ENCODE data around the gene LIX1. TPM values are rescaled to one million over a fixed set of nuclear protein-coding genes. Genes with fewer than 3 reads are reported as not detected.
A peak's percentile ranks its signal among the peaks of the same experiment; 100 is the strongest.

Gene LIX1
- total RNA-seq, 1 donor from 2014 or later: not detected

DNA sequence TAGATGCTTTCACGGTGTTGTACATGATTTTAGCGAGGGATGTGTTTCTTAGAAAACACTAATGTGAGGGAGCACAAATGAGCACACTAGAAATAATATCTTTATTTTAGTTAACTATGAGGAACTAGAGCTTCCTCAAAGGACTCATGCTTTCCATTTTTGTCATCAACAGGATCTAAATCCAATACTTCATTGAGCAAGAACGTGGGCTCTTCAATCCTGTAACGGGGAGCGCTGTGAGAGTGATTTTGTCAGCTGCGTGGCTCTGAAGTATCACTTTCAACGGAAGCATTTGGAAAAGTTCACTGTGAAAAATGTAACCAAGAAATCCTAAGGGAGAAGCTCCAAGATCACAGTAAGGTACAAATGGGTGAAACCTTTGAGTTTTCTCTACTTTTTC, 93.2 kb downstream of the LIX1 start:
- TF ChIP-seq CTCF (IDR thresholded peaks at IDR 0.05; ENCODE audit: insufficient read depth, low read length, poor library complexity, severe bottlenecking): no peak
- no peak for DNase-seq (ENCODE audit: low read depth)
- H3K36me3 ChIP-seq (ENCODE audit: control insufficient read depth, insufficient read depth, low read length): no peaks in the 10 kb centered on the region
- H3K27me3 ChIP-seq (ENCODE audit: control insufficient read depth, insufficient read depth, low read length): no peaks in the 10 kb centered on the region
- H3K4me3 ChIP-seq (ENCODE audit: low read depth, low read length): no peak overlapping the region

- TF ChIP-seq CTCF (IDR thresholded peaks at IDR 0.05; ENCODE audit: insufficient read depth, low read length, poor library complexity, severe bottlenecking): no peak
- Histone ChIP-seq H3K4me3 (ENCODE audit: low read depth, low read length) (no peak overlapping the region), H3K27me3 (ENCODE audit: control insufficient read depth, insufficient read depth, low read length) (no peaks in the 10 kb centered on the region), H3K36me3 (ENCODE audit: control insufficient read depth, insufficient read depth, low read length) (no peaks in the 10 kb centered on the region)
- no peak for DNase-seq (ENCODE audit: low read depth)
These were observed 95.3 kb downstream of the LIX1 start for GRCh38 chr5:97047076-97047475.

- no peaks in the 10 kb centered on the region for H3K27me3 ChIP-seq (ENCODE audit: control insufficient read depth, insufficient read depth, low read length)
- TF ChIP-seq CTCF (IDR thresholded peaks at IDR 0.05; ENCODE audit: insufficient read depth, low read length, poor library complexity, severe bottlenecking): no peak
- no peaks in the 10 kb centered on the region for H3K36me3 ChIP-seq (ENCODE audit: control insufficient read depth, insufficient read depth, low read length)
- H3K4me3 ChIP-seq (ENCODE audit: low read depth, low read length): no peak overlapping the region
- peak; percentile 31 for DNase-seq (ENCODE audit: low read depth)
These were observed 96.0 kb downstream of the LIX1 start for GRCh38 chr5:97046270-97046982.

- Histone ChIP-seq H3K4me3 (ENCODE audit: low read depth, low read length) (no peak overlapping the region), H3K36me3 (ENCODE audit: control insufficient read depth, insufficient read depth, low read length) (no peaks in the 10 kb centered on the region), H3K27me3 (ENCODE audit: control insufficient read depth, insufficient read depth, low read length) (no peaks in the 10 kb centered on the region)
- DNase-seq (ENCODE audit: low read depth): no peak
- peak; percentile 66 for TF ChIP-seq CTCF (IDR thresholded peaks at IDR 0.05; ENCODE audit: insufficient read depth, low read length, poor library complexity, severe bottlenecking)
These were observed 98.4 kb downstream of the LIX1 start for GRCh38 chr5:97044052-97044451.

- no peaks in the 10 kb centered on the region for H3K36me3 ChIP-seq (ENCODE audit: control insufficient read depth, insufficient read depth, low read length)
- H3K4me3 ChIP-seq (ENCODE audit: low read depth, low read length): no peak overlapping the region
- TF ChIP-seq CTCF (IDR thresholded peaks at IDR 0.05; ENCODE audit: insufficient read depth, low read length, poor library complexity, severe bottlenecking): no peak
- no peak for DNase-seq (ENCODE audit: low read depth)
- H3K27me3 ChIP-seq (ENCODE audit: control insufficient read depth, insufficient read depth, low read length): no peaks in the 10 kb centered on the region
These were observed 98.9 kb downstream of the LIX1 start for GRCh38 chr5:97043511-97043910.

DNA sequence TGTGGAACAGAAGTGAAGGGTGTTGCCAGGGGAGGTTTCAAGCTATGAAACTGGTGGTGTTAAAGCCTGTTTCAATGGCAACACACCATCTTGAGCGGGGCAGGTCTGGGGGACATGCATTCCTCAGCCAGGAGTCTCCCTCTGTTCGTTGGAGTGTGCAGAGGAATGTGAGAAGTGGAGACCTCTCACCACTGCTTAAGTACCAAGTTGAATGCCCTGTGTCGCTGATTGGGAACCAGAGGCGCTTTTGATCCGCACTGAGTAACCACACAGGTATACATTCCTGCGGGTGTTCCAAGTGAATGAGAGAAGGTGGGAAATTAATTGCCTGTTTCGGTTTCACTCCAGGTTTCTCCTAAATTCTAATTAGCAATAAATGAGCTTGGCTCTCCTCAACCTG, 99.4 kb downstream of the LIX1 start:
- H3K27me3 ChIP-seq (ENCODE audit: control insufficient read depth, insufficient read depth, low read length): no peaks in the 10 kb centered on the region
- H3K36me3 ChIP-seq (ENCODE audit: control insufficient read depth, insufficient read depth, low read length): no peaks in the 10 kb centered on the region
- DNase-seq (ENCODE audit: low read depth): peak; percentile 78
- TF ChIP-seq CTCF (IDR thresholded peaks at IDR 0.05; ENCODE audit: insufficient read depth, low read length, poor library complexity, severe bottlenecking): no peak
- no peak overlapping the region for H3K4me3 ChIP-seq (ENCODE audit: low read depth, low read length)
